ENCODE measurements around the gene B4GALNT3. TPM values are rescaled to one million over a fixed set of nuclear protein-coding genes. Genes with fewer than 3 reads are reported as not detected.

B4GALNT3 gene
- total and polyA plus RNA-seq, 2 of the 13 experiments (the other 11 are each of a cell fraction or from before 2014, with no cell fraction given) = 3.2 to 4.4 TPM

GRCh38 chr12:563250-563781 lies 103.6 kb downstream of the B4GALNT3 start:
- ChIA-PET POLR2A (no interaction called here), CTCF (ENCODE audit: low intra/inter-chr PET ratio, low total read pairs) (interaction anchor here (0.7 kb wide), 1 partner anchor 17 kb away, joined by 3 read pairs; no protein-coding TSS in a partner anchor)
- Histone ChIP-seq H3K36me3 (replicated peaks in 1 of 2; ENCODE audit: control insufficient read depth in 1 of 2, insufficient read depth in 2 of 2, low read length in 2 of 2) (no peaks in the 10 kb centered on the region), H3K4me2 (ENCODE audit: low read depth, low read length) (no peak overlapping the region), H3K27me3 (ENCODE audit: control insufficient read depth in 1 of 2, insufficient read depth in 2 of 2, low read length in 2 of 2) (peaks cover 3 to 6% of the 10 kb centered on the region in 2 experiments; a peak in 2 of 5 replicates), H4K20me1 (ENCODE audit: insufficient read depth, low read length) (no peaks in the 10 kb centered on the region), H3K4me1 (ENCODE audit: insufficient read depth, low read length) (peaks cover 12% of the 10 kb centered on the region), H3K79me2 (ENCODE audit: insufficient read depth, low read length) (no peaks in the 10 kb centered on the region), H2AFZ (ENCODE audit: low read length) (no peak overlapping the region), H3K9me3 (ENCODE audit: low read length) (no peaks in the 10 kb centered on the region), H3K4me3 (replicated peaks in 1 of 3; ENCODE audit: insufficient read depth in 1 of 3, low read depth in 2 of 3, low read length in 3 of 3) (no peak overlapping the region), H3K27ac (ENCODE audit: extremely low read length, insufficient read depth, low read length) (no peak overlapping the region), H3K9ac (ENCODE audit: insufficient read depth, low read depth, low read length) (no peak overlapping the region)
- FAIRE-seq (no peak), ATAC-seq (no peak), DNase-seq (ENCODE audit: low spot score) (no peak)
- WGBS (ENCODE audit: low lambda C conversion rate) = 68% methylated on average over 8 of the region's 8 CpGs
- no TSS peak for BruUV-seq (replicated peaks)
- in situ Hi-C loops (cut with HindIII; ENCODE audit: extremely low pct_ligation_motif_present, low pct_unique_long_range_greater_than_20kb) = loop anchor here (10.0 to 25.0 kb wide), 3 partner anchors 321 to 1024 kb away; partner anchors contain the start of gene FBXL14
- intact Hi-C loops (cut with micrococcal nuclease; ENCODE audit: unreplicated experiment) = no loop called here
- TF ChIP-seq ZFAT (CRISPR knock-in tag; conservative IDR thresholded peaks at IDR 0.05) (no peak), MIER2 (CRISPR knock-in tag; IDR thresholded peaks at IDR 0.05) (no peak), SRSF4 (IDR thresholded peaks at IDR 0.05; ENCODE audit: low read depth, low read length, poor library complexity, severe bottlenecking) (no peak), ZNF800 (CRISPR knock-in tag; IDR thresholded peaks at IDR 0.05) (no peak), JUNB (CRISPR knock-in tag; IDR thresholded peaks at IDR 0.05; ENCODE audit: borderline replicate concordance) (no peak), ZNF546 (CRISPR knock-in tag; conservative IDR thresholded peaks at IDR 0.05) (no peak), EED (CRISPR knock-in tag; IDR thresholded peaks at IDR 0.05) (no peak), NFIC (IDR thresholded peaks at IDR 0.05; ENCODE audit: low read length) (no peak), ZKSCAN8 (CRISPR knock-in tag; IDR thresholded peaks at IDR 0.05; ENCODE audit: borderline replicate concordance) (no peak), PAXIP1 (CRISPR knock-in tag; conservative IDR thresholded peaks at IDR 0.05) (no peak), KDM4B (CRISPR knock-in tag; IDR thresholded peaks at IDR 0.05) (no peak), GRHL1 (CRISPR knock-in tag; conservative IDR thresholded peaks at IDR 0.05) (no peak), ZBTB37 (CRISPR knock-in tag; IDR thresholded peaks at IDR 0.05) (no peak)
